Naive thymus-derived CD4-positive, alpha-beta T cell (primary cell): ENCODE results near the gene LRRC46. TPM values are rescaled to one million over a fixed set of nuclear protein-coding genes. Genes with fewer than 3 reads are reported as not detected.

Source experiments
- ATAC-seq: fragments of 150-1000 bp; cut with Tn5 transposase; 2 replicates; pipeline ENCODE4 v1.10.0; 2021; ENCODE audit warnings: mild to moderate bottlenecking, moderate library complexity
- CTCF ChIA-PET: fragments of 350-600 bp; sonication (Branson Sonifier 250); formaldehyde crosslinking; loops from one replicate; lab custom pipeline; 2021; ENCODE audit warnings: antibody characterized with exemption; lab: Charles Lee
- POLR2A ChIA-PET: fragments of 350-600 bp; sonication (Branson Sonifier 250); formaldehyde crosslinking; loops from one replicate; lab custom pipeline; 2021; ENCODE audit warnings: antibody characterized with exemption, inconsistent platforms; lab: Charles Lee
- DNase-seq, 9 donors: peaks; one replicate each; pipeline versions ENCODE4 v3.0.0 to v3.0.0-alpha.2; 2020 to 2022; ENCODE audit warnings: mixed read lengths in 1 of 9
- H3K27ac ChIP-seq: one replicate; pipeline ENCODE4 v1.7.0; 2013; ENCODE audit warnings: mild to moderate bottlenecking, low read depth, low read length, moderate library complexity
- H3K27me3 ChIP-seq, 2 donors: one replicate each; pipeline ENCODE4 v1.7.0; 2013; ENCODE audit warnings: low read length in 2 of 2, mild to moderate bottlenecking in 2 of 2, moderate library complexity in 2 of 2; ENCODE audit not compliant: control insufficient read depth in 2 of 2, insufficient read depth in 2 of 2
- H3K36me3 ChIP-seq, 3 experiments: 1 replicate in 2 of 3; 2 replicates in 1 of 3; pipeline ENCODE4 v1.7.0; 2013; ENCODE audit warnings: low read length in 3 of 3, mild to moderate bottlenecking in 3 of 3, moderate library complexity in 1 of 3; ENCODE audit not compliant: insufficient read depth in 3 of 3, control insufficient read depth in 2 of 3
- H3K4me1 ChIP-seq, 2 donors: one replicate each; pipeline ENCODE4 v1.7.0; 2013; ENCODE audit warnings: low read length in 2 of 2, mild to moderate bottlenecking in 2 of 2, moderate library complexity in 1 of 2; ENCODE audit not compliant: control insufficient read depth in 2 of 2, insufficient read depth in 2 of 2
- H3K4me3 ChIP-seq: 2 replicates; pipeline ENCODE4 v1.7.0; 2013; ENCODE audit warnings: mild to moderate bottlenecking, low read length
- H3K9me3 ChIP-seq, 3 experiments: 1 replicate in 2 of 3; 2 replicates in 1 of 3; pipeline ENCODE4 v1.7.0; 2013; ENCODE audit warnings: low read length in 3 of 3; ENCODE audit not compliant: control insufficient read depth in 2 of 3
- H3K27ac Mint-ChIP-seq, 9 donors: one replicate each; pipeline ENCODE4 v1.8.0; 2020 to 2022; ENCODE audit warnings: mixed read lengths in 9 of 9, mild to moderate bottlenecking in 8 of 9, moderate library complexity in 5 of 9, inconsistent platforms in 2 of 9
- H3K27me3 Mint-ChIP-seq, 5 donors: one replicate each; pipeline ENCODE4 v1.8.0; 2021 to 2022; ENCODE audit warnings: mixed read lengths in 5 of 5, mild to moderate bottlenecking in 1 of 5
- H3K36me3 Mint-ChIP-seq, 5 donors: one replicate each; pipeline ENCODE4 v1.8.0; 2020 to 2022; ENCODE audit warnings: mixed read lengths in 5 of 5, mild to moderate bottlenecking in 3 of 5, inconsistent platforms in 1 of 5
- H3K4me1 Mint-ChIP-seq, 7 donors: one replicate each; pipeline ENCODE4 v1.8.0; 2020 to 2022; ENCODE audit warnings: mixed read lengths in 7 of 7, mild to moderate bottlenecking in 3 of 7, inconsistent platforms in 1 of 7
- H3K4me3 Mint-ChIP-seq, 10 donors: one replicate each; pipeline ENCODE4 v1.8.0; 2020 to 2022; ENCODE audit warnings: mild to moderate bottlenecking in 10 of 10, mixed read lengths in 10 of 10, moderate library complexity in 6 of 10, inconsistent platforms in 2 of 10
- H3K9me3 Mint-ChIP-seq, 11 donors: one replicate each; pipeline ENCODE4 v1.8.0; 2020 to 2022; ENCODE audit warnings: mixed read lengths in 11 of 11, mild to moderate bottlenecking in 4 of 11, inconsistent platforms in 1 of 11, moderate library complexity in 1 of 11
- intact Hi-C, 2 donors: fragments of 100-400 bp; cut with micrococcal nuclease; formaldehyde crosslinking; loops; one replicate each; pipeline ENCODE4 v1.15.1; 2023
- polyA plus RNA-seq, 2 donors: library from polyadenylated mRNA; unstranded; fragments of 300-500 nt; fragmentation: Illumina TruSeq; gene quantifications; one replicate each; pipeline ENCODE4 v1.2.3, GENCODE V29; 2021
- total RNA-seq, 6 experiments: library from RNA in 5 of 6; stranded (reverse) in 5 of 6; gene quantifications; 1 replicate in 5 of 6; 2 replicates in 1 of 6; pipeline ENCODE4 v1.2.3 and lab custom pipeline; 2021 to 2026

LRRC46 gene
- total and polyA plus RNA-seq, 7 experiments from 2014 or later = 0.20 to 1.8 (median 1.2) TPM

DNA sequence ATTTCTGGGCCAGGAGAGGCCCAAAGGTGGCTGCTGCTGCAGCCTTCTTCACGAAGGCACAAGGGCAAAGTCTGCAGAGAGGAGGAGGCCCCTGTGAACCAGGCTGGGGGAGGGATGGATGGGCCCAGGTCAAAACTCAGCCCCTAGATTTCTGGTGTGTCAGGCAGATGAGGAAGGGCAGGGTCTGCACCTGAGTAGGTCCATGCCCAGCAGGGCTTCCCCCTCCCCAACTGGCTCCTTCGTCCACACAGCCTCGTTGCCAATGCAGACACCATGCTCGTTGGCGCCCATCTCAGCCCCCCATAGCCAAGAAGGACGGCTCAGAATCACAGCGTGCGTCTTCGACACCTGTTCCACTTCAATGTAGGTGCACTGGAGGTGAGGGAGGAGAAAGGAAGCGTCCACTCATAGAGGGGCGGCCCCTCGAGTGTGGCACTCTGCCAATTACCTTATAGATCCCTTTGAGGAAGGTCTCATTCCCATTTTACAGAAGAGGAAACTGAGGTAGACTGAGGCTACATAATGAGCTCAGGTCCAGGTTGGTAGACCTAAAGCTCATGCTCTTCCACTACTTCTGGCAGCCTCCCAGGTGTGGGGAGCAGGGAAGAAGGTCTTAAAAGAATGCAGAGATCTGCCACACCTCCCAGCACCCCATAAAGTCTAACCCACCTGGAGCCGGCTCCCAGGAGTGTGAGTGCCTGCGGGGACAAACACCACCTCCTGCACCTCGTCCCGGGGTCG lies 8.7 kb downstream of the LRRC46 start:
- H3K27me3 Mint-ChIP-seq = peaks cover 0 to 15% (median 10%) of the 10 kb centered on the region in 5 donors
- Histone ChIP-seq H3K9me3 (no peaks in the 10 kb centered on the region), H3K27me3 (peaks cover 0 to 5% of the 10 kb centered on the region in 2 donors), H3K4me1 (peaks cover 19 to 26% of the 10 kb centered on the region in 2 donors), H3K4me3 (peak overlapping the region; percentile 95), H3K27ac (peak overlapping the region; percentile 75), H3K36me3 (peaks cover 0 to 24% (median 0%) of the 10 kb centered on the region in 3 experiments)
- ATAC-seq = no peak
- H3K36me3 Mint-ChIP-seq = peaks cover 0 to 9% (median 2%) of the 10 kb centered on the region in 5 donors
- H3K4me3 Mint-ChIP-seq = peak overlapping the region; percentile 84 to 99 (median 94)
- ChIA-PET CTCF (interaction anchor here (0.6 to 11.5 kb wide), 4 partner anchors 10 to 49 kb away, joined by 3 to 290 read pairs (median 12); partner anchors contain the start of genes LRRC46, MRPL10 and SP2), POLR2A (interaction anchor here (1.5 to 5.0 kb wide), 5 partner anchors 9 to 131 kb away, joined by 4 to 42 read pairs (median 22); partner anchors contain the start of genes CDK5RAP3, LRRC46, MRPL10 and SP2)
- no peak for DNase-seq
- intact Hi-C loops = loop anchor here (2.0 to 10.0 kb wide), 5 partner anchors 101 to 777 kb away; partner anchors contain the start of genes PNPO (in 2 of the 2), HOXB8 (in 1 of the 2) and NFE2L1 (in 1 of the 2)
- H3K4me1 Mint-ChIP-seq = peaks cover 14 to 57% (median 46%) of the 10 kb centered on the region in 7 donors
- H3K9me3 Mint-ChIP-seq = peaks cover 0 to 2% (median 0%) of the 10 kb centered on the region in 11 donors
- H3K27ac Mint-ChIP-seq = peak overlapping the region in 6 of 9 donors; percentile 43 to 84 (median 70)

DNA sequence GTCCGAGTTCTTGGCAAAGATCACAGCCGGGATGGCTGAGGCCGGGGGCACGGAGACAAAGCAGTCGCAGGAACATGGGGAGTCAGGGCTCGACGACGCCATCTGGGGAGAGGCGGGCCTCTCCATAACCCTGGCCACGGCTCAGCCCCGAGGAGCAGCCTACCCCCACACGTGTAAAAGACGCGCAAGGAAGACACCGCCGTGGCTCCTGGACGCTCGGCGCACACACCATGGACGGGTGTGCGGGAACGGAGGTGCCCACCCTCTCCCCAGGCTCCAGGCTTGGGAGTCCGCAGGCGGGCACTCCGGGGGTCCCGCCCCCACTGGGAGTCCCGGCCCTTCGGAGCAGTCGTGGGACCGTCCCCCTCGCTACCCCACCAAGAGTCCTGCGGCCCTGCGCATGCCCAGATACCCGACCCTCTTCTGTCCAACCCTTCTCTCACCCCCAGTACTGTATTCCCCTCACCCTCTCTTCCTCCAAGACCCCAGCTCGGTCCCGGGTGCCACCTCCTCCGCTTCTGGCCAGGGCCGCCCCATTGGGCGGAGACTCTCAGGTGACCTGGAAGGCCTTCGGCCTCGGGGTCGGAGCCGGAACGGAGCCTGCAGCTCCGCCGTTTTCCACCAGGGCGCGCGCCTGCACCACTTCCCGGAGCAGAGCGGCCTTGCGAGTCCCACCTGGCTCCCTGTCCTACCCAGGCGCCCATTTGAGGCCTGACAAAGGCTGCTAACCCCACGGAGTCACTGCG lies 9.4 kb downstream of the LRRC46 start, which contains the start of gene SCRN2:
Gene SCRN2, minus strand, starts transcription at position 532 of the 746 bp plus-strand sequence. Its CDS starts 430 bp downstream, at position 102.
- peaks cover 0 to 6% of the 10 kb centered on the region in 2 donors for H3K27me3 ChIP-seq
- Mint-ChIP-seq H3K27me3 (peaks cover 6 to 22% (median 18%) of the 10 kb centered on the region in 5 donors), H3K27ac (peak within 1 kb of the TSS; percentile 55 to 93 (median 86)), H3K9me3 (no peaks in the 10 kb centered on the region), H3K36me3 (peaks cover 0 to 4% (median under 1%) of the 10 kb centered on the region in 5 donors), H3K4me1 (peaks cover 9 to 50% (median 38%) of the 10 kb centered on the region in 7 donors), H3K4me3 (peak within 1 kb of the TSS; percentile 84 to 99 (median 94))
- CTCF ChIA-PET = interaction anchor here (0.6 to 11.5 kb wide), 7 partner anchors 10 to 130 kb away, joined by 3 to 290 read pairs (median 6); partner anchors contain the start of genes CDK5RAP3, LRRC46, MRPL10 and OSBPL7
- POLR2A ChIA-PET = interaction anchor here (0.6 to 5.0 kb wide), 7 partner anchors 9 to 131 kb away, joined by 3 to 42 read pairs (median 11); partner anchors contain the start of genes CDK5RAP3, LRRC46, MRPL10 and SP2
- peak; percentile 71 to 94 (median 81) for DNase-seq
- no peaks in the 10 kb centered on the region for H3K9me3 ChIP-seq
- peak within 1 kb of the TSS; percentile 75 for H3K27ac ChIP-seq
- intact Hi-C loops = loop anchor here (1.0 to 10.0 kb wide), 9 partner anchors 10 to 776 kb away; partner anchors contain the start of genes LRRC46 (in 2 of the 2), MRPL10 (in 2 of the 2), PNPO (in 2 of the 2) and HOXB8 (in 1 of the 2)
- peak; percentile 94 for ATAC-seq
- H3K4me3 ChIP-seq = peak within 1 kb of the TSS; percentile 95
- H3K4me1 ChIP-seq = peaks cover 19 to 21% of the 10 kb centered on the region in 2 donors
- peaks cover 0 to 24% (median 0%) of the 10 kb centered on the region in 3 experiments for H3K36me3 ChIP-seq

GRCh38 chr17:47841488-47842291 lies 10.2 kb downstream of the LRRC46 start:
- Mint-ChIP-seq H3K4me1 (peaks cover 9 to 46% (median 36%) of the 10 kb centered on the region in 7 donors), H3K36me3 (peaks cover 0 to 4% (median 0%) of the 10 kb centered on the region in 5 donors), H3K27me3 (peaks cover 14 to 30% (median 25%) of the 10 kb centered on the region in 5 donors), H3K27ac (peak overlapping the region; percentile 55 to 93 (median 86)), H3K9me3 (no peaks in the 10 kb centered on the region), H3K4me3 (peak overlapping the region; percentile 84 to 99 (median 94))
- peaks cover 19 to 21% of the 10 kb centered on the region in 2 donors for H3K4me1 ChIP-seq
- H3K36me3 ChIP-seq = peaks cover 0 to 24% (median 0%) of the 10 kb centered on the region in 3 experiments
- intact Hi-C loops = loop anchor here (1.0 to 10.0 kb wide), 10 partner anchors 10 to 776 kb away; partner anchors contain the start of genes LRRC46 (in 2 of the 2), MRPL10 (in 2 of the 2), PNPO (in 2 of the 2) and HOXB8 (in 1 of the 2)
- POLR2A ChIA-PET = interaction anchor here (0.6 to 5.0 kb wide), 10 partner anchors 10 to 610 kb away, joined by 3 to 42 read pairs (median 4); partner anchors contain the start of genes CDK5RAP3, LRRC46, MRPL10 and SP2
- peaks cover 0 to 13% of the 10 kb centered on the region in 2 donors for H3K27me3 ChIP-seq
- peak overlapping the region; percentile 75 for H3K27ac ChIP-seq
- CTCF ChIA-PET = interaction anchor here (0.6 to 11.5 kb wide), 7 partner anchors 11 to 129 kb away, joined by 3 to 290 read pairs (median 6); partner anchors contain the start of genes CDK5RAP3, LRRC46, MRPL10 and OSBPL7
- DNase-seq (no peak), ATAC-seq (no peak)
- peak overlapping the region; percentile 95 for H3K4me3 ChIP-seq
- no peaks in the 10 kb centered on the region for H3K9me3 ChIP-seq

DNA sequence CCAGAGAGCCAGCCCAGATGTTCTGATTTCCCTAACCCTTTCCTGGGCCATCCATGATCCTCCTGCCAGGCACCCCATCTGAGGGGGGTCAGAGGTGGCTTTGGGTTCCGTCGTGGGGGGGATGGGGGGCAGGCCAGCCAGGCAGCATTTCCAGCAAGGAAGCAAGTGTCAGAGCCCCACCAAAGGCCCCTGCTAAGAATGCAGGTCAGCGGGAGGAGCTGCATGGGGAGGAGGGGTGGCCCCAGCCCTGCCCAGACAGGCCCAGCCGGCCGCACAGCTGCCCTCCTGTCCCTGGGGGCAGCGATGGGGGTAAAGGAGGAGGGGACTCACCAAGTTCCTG lies 11.9 kb downstream of the LRRC46 start:
- no peaks in the 10 kb centered on the region for H3K36me3 Mint-ChIP-seq
- no peak overlapping the region for H3K27ac ChIP-seq
- peak overlapping the region in 2 of 10 donors; percentile 60 to 63 for H3K4me3 Mint-ChIP-seq
- peaks cover 21 to 40% (median 33%) of the 10 kb centered on the region in 5 donors for H3K27me3 Mint-ChIP-seq
- H3K27me3 ChIP-seq = peaks cover 0 to 22% of the 10 kb centered on the region in 2 donors
- H3K4me1 Mint-ChIP-seq = peaks cover 12 to 47% (median 36%) of the 10 kb centered on the region in 7 donors
- ATAC-seq = no peak
- ChIA-PET POLR2A (interaction anchor here (1.0 to 5.0 kb wide), 5 partner anchors 11 to 53 kb away, joined by 3 to 42 read pairs (median 4); partner anchors contain the start of genes LRRC46, MRPL10 and SP2), CTCF (interaction anchor here (0.9 to 11.5 kb wide), 4 partner anchors 46 to 750 kb away, joined by 3 to 290 read pairs (median 6); partner anchors contain the start of genes PNPO and SP2)
- H3K9me3 ChIP-seq = no peaks in the 10 kb centered on the region
- H3K9me3 Mint-ChIP-seq = no peaks in the 10 kb centered on the region
- no peak for DNase-seq
- peak overlapping the region in 3 of 9 donors; percentile 10 to 86 (median 60) for H3K27ac Mint-ChIP-seq
- no peak overlapping the region for H3K4me3 ChIP-seq
- intact Hi-C loops = loop anchor here (1.0 to 10.0 kb wide), 6 partner anchors 103 to 774 kb away; partner anchors contain the start of genes HOXB8 (in 1 of the 2) and NFE2L1 (in 1 of the 2)
- peaks cover 0 to 9% (median 0%) of the 10 kb centered on the region in 3 experiments for H3K36me3 ChIP-seq
- H3K4me1 ChIP-seq = peaks cover 19 to 21% of the 10 kb centered on the region in 2 donors

DNA sequence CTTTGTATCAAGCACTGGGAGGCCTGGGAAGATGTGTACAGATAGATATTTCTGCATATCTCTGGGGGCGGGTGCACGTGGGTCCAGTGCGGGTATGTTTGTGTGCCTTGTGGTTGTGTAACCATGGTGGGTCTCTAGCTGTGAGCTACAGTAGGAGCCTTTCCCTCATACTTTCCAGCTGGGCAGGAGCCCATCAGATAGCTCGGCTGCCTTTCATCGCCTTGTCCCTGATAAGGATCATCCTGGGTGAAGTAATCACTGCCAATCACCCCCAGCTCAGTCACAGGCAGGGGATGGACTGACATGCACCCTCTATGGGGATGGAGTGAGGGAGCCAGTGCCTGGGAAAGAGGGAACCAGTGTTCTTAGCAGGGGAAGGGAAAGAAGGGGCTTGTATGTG lies 12.8 kb downstream of the LRRC46 start:
- DNase-seq (no peak), ATAC-seq (no peak)
- Histone ChIP-seq H3K4me3 (no peak overlapping the region), H3K4me1 (peaks cover 19 to 21% of the 10 kb centered on the region in 2 donors), H3K9me3 (no peaks in the 10 kb centered on the region), H3K27me3 (peaks cover 0 to 30% of the 10 kb centered on the region in 2 donors), H3K27ac (no peak overlapping the region), H3K36me3 (peaks cover 0 to 4% (median 0%) of the 10 kb centered on the region in 3 experiments)
- no peaks in the 10 kb centered on the region for H3K36me3 Mint-ChIP-seq
- H3K9me3 Mint-ChIP-seq = peaks cover 0 to 2% (median 0%) of the 10 kb centered on the region in 11 donors
- ChIA-PET CTCF (interaction anchor here (0.6 to 11.5 kb wide), 2 partner anchors 22 to 45 kb away, joined by 3 to 290 read pairs; partner anchors contain the start of genes OSBPL7 and SP2), POLR2A (interaction anchor here (6.6 kb wide), 1 partner anchor 51 kb away, joined by 38 read pairs; the partner anchor contains the start of gene SP2)
- H3K27ac Mint-ChIP-seq = no peak overlapping the region
- H3K4me3 Mint-ChIP-seq = no peak overlapping the region
- peaks cover 30 to 49% (median 42%) of the 10 kb centered on the region in 5 donors for H3K27me3 Mint-ChIP-seq
- intact Hi-C loops = loop anchor here (5.0 to 10.0 kb wide), 4 partner anchors 178 to 773 kb away; partner anchors contain the start of genes HOXB8 (in 1 of the 2) and NFE2L1 (in 1 of the 2)
- H3K4me1 Mint-ChIP-seq = peaks cover 12 to 41% (median 38%) of the 10 kb centered on the region in 7 donors
